Activated naive CD4-positive, alpha-beta T cell treated with anti-CD3 and anti-CD28 coated beads, Interleukin-2, amount 50 U/mL, for 72 hours (primary cell): ENCODE data around the gene FCMR. TPM values are rescaled to one million over a fixed set of nuclear protein-coding genes. Genes with fewer than 3 reads are reported as not detected.

Experiments
- ATAC-seq, 2 donors: fragments of 150-1000 bp; cut with Tn5 transposase; 2 replicates each; pipeline ENCODE4 v1.10.0; 2021; ENCODE audit warnings: mild to moderate bottlenecking in 2 of 2, moderate library complexity in 2 of 2
- DNase-seq, 2 donors: peaks; one replicate each; pipeline ENCODE4 v3.0.0; 2021 to 2022; ENCODE audit warnings: low spot score in 2 of 2
- H3K27ac Mint-ChIP-seq, 2 donors: one replicate each; pipeline ENCODE4 v1.8.0; 2022; ENCODE audit warnings: mild to moderate bottlenecking in 2 of 2, mixed read lengths in 2 of 2
- H3K36me3 Mint-ChIP-seq, 2 donors: one replicate each; pipeline ENCODE4 v1.8.0; 2022; ENCODE audit warnings: mixed read lengths in 2 of 2
- H3K9me3 Mint-ChIP-seq, 2 donors: one replicate each; pipeline ENCODE4 v1.8.0; 2022; ENCODE audit warnings: mixed read lengths in 2 of 2
- total RNA-seq, 2 donors: library from RNA; stranded (reverse); gene quantifications; one replicate each; pipeline ENCODE4 v1.2.3, GENCODE V29; 2022

The FCMR gene
- 10 to 100 TPM; 31.4 to 37.3 TPM for total RNA-seq

GRCh38 chr1:206921772-206922265 is at the start of gene FCMR:
Gene FCMR (minus strand): TSS chr1:206921941. CDS start chr1:206921854, 87 bp downstream.
- peak; percentile 19 to 22 for ATAC-seq
- DNase-seq = no peak
- H3K36me3 Mint-ChIP-seq = peaks cover 15 to 21% of the 10 kb centered on the region in 2 donors
- no peaks in the 10 kb centered on the region for H3K9me3 Mint-ChIP-seq
- H3K27ac Mint-ChIP-seq = peak within 1 kb of the TSS in 1 of 2 donors; percentile 93

GRCh38 chr1:206971029-206971655 is 49.4 kb upstream of the FCMR start:
- no peak for ATAC-seq
- Mint-ChIP-seq H3K9me3 (no peaks in the 10 kb centered on the region), H3K27ac (no peak overlapping the region), H3K36me3 (no peaks in the 10 kb centered on the region)
- no peak for DNase-seq

- Mint-ChIP-seq H3K36me3 (no peaks in the 10 kb centered on the region), H3K27ac (no peak within 1 kb of the TSS), H3K9me3 (no peaks in the 10 kb centered on the region)
- no peak for ATAC-seq
- DNase-seq = no peak
These were observed 48.7 kb upstream of the FCMR start, which contains the start of gene FCAMR for GRCh38 chr1:206970446-206970845. Gene FCAMR (minus strand): TSS chr1:206970460. CDS start chr1:206970125, 335 bp downstream.

GRCh38 chr1:206969090-206969489 is 47.3 kb upstream of the FCMR start:
- no peak for ATAC-seq
- Mint-ChIP-seq H3K9me3 (no peaks in the 10 kb centered on the region), H3K36me3 (no peaks in the 10 kb centered on the region), H3K27ac (no peak overlapping the region)
- DNase-seq = no peak

- Mint-ChIP-seq H3K27ac (no peak overlapping the region), H3K9me3 (no peaks in the 10 kb centered on the region), H3K36me3 (no peaks in the 10 kb centered on the region)
- no peak for DNase-seq
- peak; percentile 52 to 76 for ATAC-seq
These were observed 45.5 kb upstream of the FCMR start for GRCh38 chr1:206967096-206967849.

- DNase-seq = no peak
- Mint-ChIP-seq H3K27ac (peak overlapping the region in 1 of 2 donors; percentile 55), H3K9me3 (no peaks in the 10 kb centered on the region), H3K36me3 (no peaks in the 10 kb centered on the region)
- no peak for ATAC-seq
These were observed 44.0 kb upstream of the FCMR start for GRCh38 chr1:206965781-206966180.

GRCh38 chr1:206963740-206964139 is 42.0 kb upstream of the FCMR start:
- DNase-seq (no peak), ATAC-seq (no peak)
- no peak overlapping the region for H3K27ac Mint-ChIP-seq
- no peaks in the 10 kb centered on the region for H3K36me3 Mint-ChIP-seq
- no peaks in the 10 kb centered on the region for H3K9me3 Mint-ChIP-seq

- Mint-ChIP-seq H3K36me3 (no peaks in the 10 kb centered on the region), H3K27ac (no peak overlapping the region), H3K9me3 (no peaks in the 10 kb centered on the region)
- ATAC-seq (peak; percentile 16 to 47), DNase-seq (no peak)
These were observed 41.5 kb upstream of the FCMR start for GRCh38 chr1:206963119-206963712.

- DNase-seq (no peak), ATAC-seq (no peak)
- Mint-ChIP-seq H3K36me3 (no peaks in the 10 kb centered on the region), H3K27ac (peak overlapping the region; percentile 15 to 24), H3K9me3 (no peaks in the 10 kb centered on the region)
These were observed 40.5 kb upstream of the FCMR start for GRCh38 chr1:206962272-206962671.

- DNase-seq (no peak), ATAC-seq (no peak)
- Mint-ChIP-seq H3K9me3 (no peaks in the 10 kb centered on the region), H3K27ac (no peak overlapping the region), H3K36me3 (no peaks in the 10 kb centered on the region)
These were observed 39.9 kb upstream of the FCMR start for GRCh38 chr1:206961668-206962067.

- ATAC-seq (no peak), DNase-seq (no peak)
- no peaks in the 10 kb centered on the region for H3K9me3 Mint-ChIP-seq
- no peak overlapping the region for H3K27ac Mint-ChIP-seq
- no peaks in the 10 kb centered on the region for H3K36me3 Mint-ChIP-seq
These were observed 39.1 kb upstream of the FCMR start for GRCh38 chr1:206960676-206961386.

- no peak for ATAC-seq
- H3K27ac Mint-ChIP-seq = no peak overlapping the region
- DNase-seq = no peak
- no peaks in the 10 kb centered on the region for H3K36me3 Mint-ChIP-seq
- no peaks in the 10 kb centered on the region for H3K9me3 Mint-ChIP-seq
These were observed 36.4 kb upstream of the FCMR start for GRCh38 chr1:206958144-206958543.

- ATAC-seq (no peak), DNase-seq (no peak)
- Mint-ChIP-seq H3K9me3 (no peaks in the 10 kb centered on the region), H3K36me3 (no peaks in the 10 kb centered on the region), H3K27ac (no peak overlapping the region)
These were observed 35.9 kb upstream of the FCMR start for GRCh38 chr1:206957639-206958038.

- DNase-seq (no peak), ATAC-seq (peak; percentile 74 to 93)
- no peak overlapping the region for H3K27ac Mint-ChIP-seq
- H3K9me3 Mint-ChIP-seq = no peaks in the 10 kb centered on the region
- no peaks in the 10 kb centered on the region for H3K36me3 Mint-ChIP-seq
These were observed 34.0 kb upstream of the FCMR start for GRCh38 chr1:206955476-206956451.

- no peak overlapping the region for H3K27ac Mint-ChIP-seq
- H3K36me3 Mint-ChIP-seq = no peaks in the 10 kb centered on the region
- ATAC-seq = no peak
- no peaks in the 10 kb centered on the region for H3K9me3 Mint-ChIP-seq
- DNase-seq = no peak
These were observed 33.0 kb upstream of the FCMR start for GRCh38 chr1:206954459-206955342.
